Right lobe of liver (tissue), 6 donors: ENCODE results near the gene IRF5. TPM values are rescaled to one million over a fixed set of nuclear protein-coding genes. Genes with fewer than 3 reads are reported as not detected.

Experiments
- ATAC-seq, 4 donors: fragments of 200-7000 bp; cut with Tn5 transposase; one replicate each; pipeline ENCODE4 v1.9.1; 2020; ENCODE audit warnings: mild to moderate bottlenecking in 4 of 4, moderate library complexity in 4 of 4
- DNase-seq, 3 donors: peaks; one replicate each; pipeline ENCODE4 v3.0.0-alpha.2; 2020
- H3K27ac ChIP-seq, 3 donors: fragments of 200-600 bp; one replicate each; pipeline ENCODE4 v1.8.0; 2022
- H3K27me3 ChIP-seq, 2 donors: fragments of 200-600 bp; one replicate each; pipeline ENCODE4 v1.8.0; 2022
- H3K36me3 ChIP-seq, 4 donors: fragments of 200-600 bp; sonication (generic) in 1 of 4; one replicate each; pipeline versions ENCODE4 v1.5.1 to v1.8.0; 2017 to 2022; ENCODE audit warnings: control low read depth in 1 of 4
- H3K4me1 ChIP-seq, 4 donors: fragments of 200-600 bp; sonication (generic) in 1 of 4; one replicate each; pipeline versions ENCODE4 v1.5.1 to v1.8.0; 2017 to 2022; ENCODE audit warnings: control low read depth in 1 of 4
- H3K4me3 ChIP-seq, 3 donors: fragments of 200-600 bp; one replicate each; pipeline ENCODE4 v1.8.0; 2022
- H3K9me3 ChIP-seq, 4 donors: fragments of 200-600 bp; sonication (generic) in 1 of 4; one replicate each; pipeline versions ENCODE4 v1.5.1 to v1.8.0; 2017 to 2022; ENCODE audit warnings: control low read depth in 1 of 4
- POLR2A ChIP-seq: fragments of 450-650 bp; IDR thresholded peaks from one replicate; pipeline ENCODE4 v1.6.1; 2017; ENCODE audit warnings: antibody characterized with exemption, mild to moderate bottlenecking
- WGBS: methylation state at CpG from one replicate; pipeline ENCODE4 v1.1.6; 2018; ENCODE audit warnings: low coverage, low lambda C conversion rate; ENCODE audit not compliant: insufficient coverage; ENCODE audit errors: missing lambda C conversion rate; 5-methylcytosine and 5-hydroxymethylcytosine counted together
- intact Hi-C, 2 donors: fragments of 100-400 bp; cut with DNase I; formaldehyde crosslinking; loops; one replicate each; pipeline versions ENCODE4 v1.11.2 to v1.14.1; 2022
- total RNA-seq, 6 experiments: library from RNA; depleted of rRNA in 2 of 6; stranded (reverse); fragments of >200 nt in 2 of 6; fragmentation: NEBNext Ultra II Directional in 3 of 6; extraction: Animal tissue kit (Norgen Biotek cat#: 25700) in 3 of 6; gene quantifications; one replicate each; pipeline versions ENCODE4 v1.1.0 to v1.2.4, GENCODE V29; 2016 to 2023
- TF ChIP-seq, protein P1 (sequence below), 4 donors: fragments of 200-600 bp in 3 of 4; fragments of 450-650 bp in 1 of 4; IDR thresholded peaks; one replicate each; pipeline versions ENCODE4 v1.5.1 to v1.8.0; 2016 to 2022; ENCODE audit warnings: antibody characterized with exemption in 4 of 4, mild to moderate bottlenecking in 2 of 4
- donor health status: DM: no; HTN: yes; CAD: no.
- donor health status: DM: no; HTN: no; CAD: no.
- donor health status: DM: no; HTN: no; CAD: no.
- donor health status: DM: no; HTN: yes; CAD: no.
- donor health status: DM: no; HTN: yes; CAD: no.

Gene IRF5
- total RNA-seq, 6 experiments from 2014 or later: 4.6 to 8.9 (median 6.4) TPM

DNA sequence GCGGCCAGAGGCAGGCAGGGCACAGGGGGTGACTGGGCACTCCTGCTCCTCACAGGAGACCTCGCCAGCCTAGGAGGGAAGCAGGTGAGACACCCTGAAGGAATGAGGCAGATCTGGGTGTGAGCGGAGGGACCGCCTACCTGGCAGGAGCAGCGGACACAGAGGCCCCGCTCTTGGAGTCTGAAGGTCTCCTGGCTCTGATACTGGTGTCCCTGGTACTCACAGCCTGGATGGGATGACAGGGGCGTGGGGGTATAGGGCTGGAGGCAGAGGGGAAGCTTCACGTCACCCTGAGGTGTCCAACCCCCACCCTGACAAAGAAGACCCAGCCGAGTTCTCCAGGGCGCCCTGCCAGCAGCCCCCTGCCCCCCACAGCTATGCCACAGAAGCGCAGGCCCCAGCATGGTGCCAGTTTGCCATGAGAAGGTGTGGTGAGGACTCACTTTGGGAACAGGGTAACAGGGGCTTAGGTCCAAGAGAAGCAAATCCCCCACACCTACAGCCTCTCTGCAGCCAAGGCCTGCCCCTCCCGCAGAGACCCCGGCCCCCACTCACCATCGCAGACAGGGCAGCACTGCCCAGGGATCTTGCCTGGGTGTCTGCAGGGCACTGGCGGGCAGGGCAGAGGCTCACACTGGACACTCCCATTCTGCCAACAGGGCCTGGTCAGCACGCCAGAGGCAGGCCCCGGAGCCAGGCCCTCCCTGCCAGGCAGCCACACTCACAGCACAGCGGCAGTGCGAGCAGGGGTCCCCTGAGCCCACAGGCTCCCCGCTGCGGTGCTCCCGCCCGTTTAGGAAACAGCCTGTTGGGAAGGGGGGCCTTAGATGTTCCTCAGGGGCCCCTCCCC, 44.3 kb upstream of the IRF5 start:
- H3K27ac ChIP-seq: no peak overlapping the region
- DNase-seq (peak in 1 of 3 donors; percentile 51), ATAC-seq (peak in 1 of 4 donors; percentile 12)
- intact Hi-C loops: no loop called here
- no peak overlapping the region for H3K4me3 ChIP-seq
- peaks cover 0 to 3% (median 0%) of the 10 kb centered on the region in 4 donors for H3K4me1 ChIP-seq
- no peaks in the 10 kb centered on the region for H3K36me3 ChIP-seq
- no peaks in the 10 kb centered on the region for H3K9me3 ChIP-seq
- no peak for TF ChIP-seq POLR2A
- TF ChIP-seq, protein P1, sequence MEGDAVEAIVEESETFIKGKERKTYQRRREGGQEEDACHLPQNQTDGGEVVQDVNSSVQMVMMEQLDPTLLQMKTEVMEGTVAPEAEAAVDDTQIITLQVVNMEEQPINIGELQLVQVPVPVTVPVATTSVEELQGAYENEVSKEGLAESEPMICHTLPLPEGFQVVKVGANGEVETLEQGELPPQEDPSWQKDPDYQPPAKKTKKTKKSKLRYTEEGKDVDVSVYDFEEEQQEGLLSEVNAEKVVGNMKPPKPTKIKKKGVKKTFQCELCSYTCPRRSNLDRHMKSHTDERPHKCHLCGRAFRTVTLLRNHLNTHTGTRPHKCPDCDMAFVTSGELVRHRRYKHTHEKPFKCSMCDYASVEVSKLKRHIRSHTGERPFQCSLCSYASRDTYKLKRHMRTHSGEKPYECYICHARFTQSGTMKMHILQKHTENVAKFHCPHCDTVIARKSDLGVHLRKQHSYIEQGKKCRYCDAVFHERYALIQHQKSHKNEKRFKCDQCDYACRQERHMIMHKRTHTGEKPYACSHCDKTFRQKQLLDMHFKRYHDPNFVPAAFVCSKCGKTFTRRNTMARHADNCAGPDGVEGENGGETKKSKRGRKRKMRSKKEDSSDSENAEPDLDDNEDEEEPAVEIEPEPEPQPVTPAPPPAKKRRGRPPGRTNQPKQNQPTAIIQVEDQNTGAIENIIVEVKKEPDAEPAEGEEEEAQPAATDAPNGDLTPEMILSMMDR (IDR thresholded peaks at IDR 0.05): no peak
- no peaks in the 10 kb centered on the region for H3K27me3 ChIP-seq
- WGBS: 77% methylated on average over 9 of the region's 23 CpGs

GRCh38 chr7:128894101-128894440, 43.7 kb upstream of the IRF5 start:
- H3K4me3 ChIP-seq: no peak overlapping the region
- H3K36me3 ChIP-seq: no peaks in the 10 kb centered on the region
- peaks cover 0 to 7% (median 2%) of the 10 kb centered on the region in 4 donors for H3K4me1 ChIP-seq
- DNase-seq (peak in 1 of 3 donors; percentile 43), ATAC-seq (no peak)
- intact Hi-C loops: no loop called here
- no peak for TF ChIP-seq POLR2A
- TF ChIP-seq, protein P1 (IDR thresholded peaks at IDR 0.05): no peak
- no peak overlapping the region for H3K27ac ChIP-seq
- H3K27me3 ChIP-seq: no peaks in the 10 kb centered on the region
- H3K9me3 ChIP-seq: no peaks in the 10 kb centered on the region
- no CpG with 5 or more reads among the region's 6 CpGs for WGBS

GRCh38 chr7:128895320-128895719, 42.4 kb upstream of the IRF5 start:
- H3K27ac ChIP-seq: no peak overlapping the region
- ATAC-seq (no peak), DNase-seq (peak in 1 of 3 donors; percentile 18)
- H3K27me3 ChIP-seq: no peaks in the 10 kb centered on the region
- H3K4me3 ChIP-seq: no peak overlapping the region
- no peak for TF ChIP-seq POLR2A
- TF ChIP-seq, protein P1 (IDR thresholded peaks at IDR 0.05): no peak
- H3K4me1 ChIP-seq: peaks cover 0 to 18% (median 6%) of the 10 kb centered on the region in 4 donors
- intact Hi-C loops: no loop called here
- no peaks in the 10 kb centered on the region for H3K9me3 ChIP-seq
- 50% methylated on average over 3 of the region's 3 CpGs for WGBS
- H3K36me3 ChIP-seq: no peaks in the 10 kb centered on the region

DNA sequence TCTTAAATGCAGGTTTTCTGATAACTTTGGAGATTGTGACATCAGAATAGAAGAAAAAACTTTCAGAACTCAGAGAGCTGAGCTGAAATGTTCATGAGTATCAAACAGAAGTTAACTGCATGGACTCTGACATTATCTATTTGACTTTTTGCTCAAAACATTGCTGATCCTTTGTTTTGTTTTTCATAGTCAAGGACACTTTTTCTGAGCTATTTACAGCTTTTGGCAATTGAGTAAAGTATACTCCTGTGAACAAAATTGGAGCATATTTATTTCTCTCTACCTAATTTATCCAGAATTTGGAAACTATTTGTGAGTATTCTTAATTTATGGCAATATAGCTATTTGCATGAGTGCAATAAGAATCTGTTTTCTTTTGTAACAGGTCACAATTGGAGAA, 38.3 kb upstream of the IRF5 start:
- Histone ChIP-seq H3K27me3 (no peaks in the 10 kb centered on the region), H3K4me1 (peaks cover 0 to 19% (median 9%) of the 10 kb centered on the region in 4 donors), H3K9me3 (no peaks in the 10 kb centered on the region), H3K27ac (peak overlapping the region in 2 of 3 donors; percentile 88 to 90), H3K36me3 (no peaks in the 10 kb centered on the region), H3K4me3 (no peak overlapping the region)
- ATAC-seq: peak; percentile 14 to 52 (median 43)
- TF ChIP-seq, protein P1 (IDR thresholded peaks at IDR 0.05): no peak
- no peak for TF ChIP-seq POLR2A
- DNase-seq: no peak
- intact Hi-C loops: no loop called here
